Activated T-cell treated with anti-CD3 and anti-CD28 coated beads, Interleukin-2, amount 50 U/mL, for 1 hour (primary cell): ENCODE measurements around the gene LCLAT1.

ENCODE experiments used
- DNase-seq: peaks from one replicate; pipeline ENCODE4 v3.0.0-alpha.2; 2020

LCLAT1 gene

DNA sequence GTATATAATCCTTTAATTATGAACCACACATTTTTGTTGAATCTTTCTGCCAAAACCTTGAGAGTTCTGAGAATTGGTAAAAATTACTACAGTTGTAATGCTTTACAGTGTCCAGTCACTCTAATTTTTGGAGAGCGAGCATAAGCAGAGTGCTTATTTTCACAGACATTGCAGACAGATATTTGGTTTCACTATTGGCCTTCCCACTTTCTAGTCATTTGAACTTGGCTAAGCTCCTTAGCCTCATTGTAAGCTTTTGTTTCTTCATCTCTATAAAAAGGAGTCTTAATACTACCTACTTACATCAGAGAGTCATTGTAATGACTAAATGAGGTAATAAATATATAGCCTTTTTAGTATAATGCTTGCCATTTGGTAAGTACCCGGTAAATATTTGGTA, 80.4 kb downstream of the LCLAT1 start:
- DNase-seq = no peak

DNA sequence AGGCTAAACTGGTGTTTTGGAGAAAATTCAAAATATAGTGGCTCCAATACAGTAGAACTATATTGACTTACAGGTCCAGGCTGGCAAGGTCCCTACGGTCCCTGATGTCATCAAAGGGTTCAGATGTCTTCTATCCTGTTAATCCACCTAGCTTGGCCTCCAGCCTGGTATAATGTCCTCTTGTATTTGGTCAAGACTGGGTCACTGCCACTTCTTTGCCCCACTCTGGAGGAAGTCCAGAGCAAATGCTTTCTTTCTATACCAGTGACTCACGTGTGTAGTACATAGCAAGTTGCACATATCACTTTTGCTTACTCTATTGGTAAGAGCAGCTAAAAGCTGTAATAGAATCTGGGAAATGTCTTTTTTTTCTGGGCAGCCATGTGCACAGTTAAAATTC, 80.8 kb downstream of the LCLAT1 start:
- DNase-seq = no peak

- no peak for DNase-seq
These were observed 83.3 kb downstream of the LCLAT1 start for GRCh38 chr2:30530346-30530745.

DNA sequence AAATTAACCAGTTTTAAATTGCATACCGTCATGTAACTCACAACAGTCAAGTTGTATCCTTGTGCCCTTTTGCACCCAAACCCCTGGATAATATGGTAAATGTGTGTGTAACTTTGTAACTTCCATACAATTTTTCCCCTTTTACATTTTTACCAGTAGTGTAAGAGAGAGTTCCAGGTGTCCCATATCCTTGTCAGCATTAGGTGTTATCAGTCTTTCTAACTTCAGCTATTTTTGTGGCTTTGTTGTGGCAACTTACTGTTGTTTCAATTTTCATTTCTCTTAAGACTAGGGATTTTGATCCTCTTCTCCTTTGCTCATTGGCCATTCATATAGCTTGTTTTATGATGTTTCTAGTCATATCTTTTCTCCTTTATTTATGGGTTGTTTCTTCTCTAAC, 94.6 kb downstream of the LCLAT1 start:
- DNase-seq = no peak

DNA sequence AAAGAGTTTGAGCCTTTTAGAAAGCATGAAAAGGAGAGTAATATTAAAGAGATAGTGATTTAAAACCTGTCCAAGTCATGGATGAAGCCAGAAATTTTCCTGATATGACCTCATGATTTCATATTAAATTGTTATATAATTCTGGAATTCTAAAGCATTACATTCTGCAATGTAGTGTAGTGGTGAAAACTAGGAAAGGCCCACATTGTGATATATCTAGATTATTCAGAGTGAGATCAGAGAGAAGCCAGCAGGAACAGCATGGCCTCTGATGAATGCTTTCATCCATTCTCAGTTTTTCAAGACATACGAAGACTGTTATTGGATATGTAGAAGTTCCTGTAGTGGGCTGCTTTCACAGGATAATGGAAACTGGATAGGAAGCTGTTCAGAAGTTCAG, 98.8 kb downstream of the LCLAT1 start:
- DNase-seq = no peak

DNA sequence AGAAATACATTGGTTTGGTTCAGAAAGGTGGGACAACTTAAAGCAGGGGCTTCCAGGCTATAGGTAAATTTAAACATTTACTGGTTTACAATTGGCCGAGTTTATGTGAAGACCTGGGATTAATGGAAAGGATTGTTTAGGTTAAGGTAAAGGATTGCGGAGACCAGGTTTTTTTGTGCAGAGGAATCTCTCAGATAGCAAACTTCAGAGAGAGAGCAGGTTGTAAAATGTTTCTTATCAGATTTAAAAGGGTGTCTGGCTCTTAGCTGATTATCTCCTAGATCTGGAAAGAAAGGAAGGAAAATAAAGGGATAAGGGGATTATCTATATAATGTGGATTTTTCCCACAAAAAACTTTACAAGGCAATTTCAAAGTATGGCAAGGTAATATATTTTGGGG, 101.3 kb downstream of the LCLAT1 start:
- no peak for DNase-seq

GRCh38 chr2:30549096-30549495, 102.0 kb downstream of the LCLAT1 start:
- DNase-seq = no peak

- no peak for DNase-seq
These were observed 112.7 kb downstream of the LCLAT1 start for GRCh38 chr2:30559544-30560275.

DNA sequence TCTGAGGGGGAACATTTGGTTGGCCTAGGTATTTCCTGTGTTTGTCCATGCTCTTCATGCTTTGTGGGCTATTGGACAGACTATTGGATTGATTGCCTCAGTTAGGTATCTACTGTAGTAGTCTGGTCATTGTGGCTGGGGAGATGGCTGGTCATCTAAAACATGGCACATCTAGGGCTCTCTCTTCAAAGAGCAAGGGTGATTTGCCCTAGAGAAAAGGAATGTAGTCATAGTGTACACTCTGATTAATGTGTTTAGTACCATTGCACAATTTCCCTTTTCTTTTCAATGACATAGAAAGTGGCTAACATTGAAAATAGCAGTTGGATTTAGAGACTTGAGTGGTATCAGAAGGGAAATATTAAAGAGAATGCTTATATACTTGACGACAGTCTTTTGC, 114.3 kb downstream of the LCLAT1 start:
- DNase-seq = no peak

- no peak for DNase-seq
These were observed 118.9 kb downstream of the LCLAT1 start for GRCh38 chr2:30565851-30566358.

DNA sequence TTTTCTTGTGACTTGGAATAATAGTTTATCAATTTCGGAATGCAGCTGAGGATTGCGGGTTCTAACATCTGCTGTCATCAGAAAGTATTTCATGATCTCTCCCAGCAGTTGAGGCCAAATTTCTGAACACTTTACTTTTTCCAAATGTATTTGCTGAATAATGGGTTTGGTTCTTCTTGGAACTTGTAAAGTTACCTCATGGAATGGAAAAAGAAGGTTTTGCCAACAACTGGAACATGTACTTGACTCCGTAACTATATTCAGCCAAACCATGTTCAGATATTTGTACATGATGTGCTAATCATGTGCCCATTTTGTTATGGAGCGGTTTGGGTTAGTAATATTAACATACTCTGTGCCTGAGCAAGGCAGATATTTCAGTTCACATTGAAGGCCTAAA, 119.6 kb downstream of the LCLAT1 start:
- no peak for DNase-seq

- DNase-seq = no peak
These were observed 120.3 kb downstream of the LCLAT1 start for GRCh38 chr2:30567317-30567716.

GRCh38 chr2:30569946-30570345, 122.9 kb downstream of the LCLAT1 start:
- no peak for DNase-seq

- no peak for DNase-seq
These were observed 130.1 kb downstream of the LCLAT1 start for GRCh38 chr2:30577151-30577550.

DNA sequence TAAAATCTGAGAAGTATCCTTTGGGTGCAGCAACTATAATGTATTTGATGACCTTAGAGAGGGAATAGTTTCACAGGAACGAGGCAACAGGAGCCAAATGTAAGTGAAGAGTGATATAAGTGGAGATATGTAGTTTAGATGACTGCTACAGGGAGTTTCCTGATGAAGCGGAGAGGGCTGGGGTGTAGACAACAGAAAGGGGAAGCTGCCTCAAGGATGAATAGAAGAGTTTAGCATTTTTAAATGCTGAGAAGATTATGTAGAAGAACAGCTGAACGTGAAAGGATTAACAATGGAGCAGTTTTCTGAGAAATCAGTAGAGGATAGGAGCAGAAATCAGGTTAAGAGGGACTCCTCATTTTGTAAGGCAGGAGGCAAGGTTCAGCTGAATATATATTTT, 133.3 kb downstream of the LCLAT1 start:
- DNase-seq = no peak

GRCh38 chr2:30582521-30582920, 135.5 kb downstream of the LCLAT1 start:
- DNase-seq = no peak

DNA sequence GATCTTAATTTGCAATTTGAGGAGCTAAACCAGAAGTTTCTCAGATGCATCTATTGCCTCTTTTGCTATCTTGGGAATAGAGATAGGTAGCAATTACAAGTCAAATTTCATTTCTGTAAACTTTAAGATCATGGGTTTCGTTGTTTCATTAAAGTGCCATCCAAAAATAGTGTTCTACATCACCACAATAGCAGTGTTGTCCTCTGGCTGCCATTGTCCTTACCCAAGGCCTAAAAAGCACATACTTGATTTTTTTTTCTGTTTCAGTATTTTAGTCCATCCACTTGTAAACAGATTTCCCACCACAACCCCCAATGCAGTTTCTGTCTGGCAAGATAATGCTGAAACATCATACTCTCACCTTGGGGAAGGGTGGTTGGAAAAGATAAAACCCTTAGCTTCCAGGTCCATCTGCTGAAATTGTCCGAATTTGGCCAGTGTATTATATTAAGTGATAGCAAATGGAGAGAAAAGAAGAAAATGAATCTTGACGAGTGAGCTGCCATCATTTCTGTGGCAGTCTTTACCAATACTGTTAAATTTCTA, 136.2 kb downstream of the LCLAT1 start:
- DNase-seq = no peak

DNA sequence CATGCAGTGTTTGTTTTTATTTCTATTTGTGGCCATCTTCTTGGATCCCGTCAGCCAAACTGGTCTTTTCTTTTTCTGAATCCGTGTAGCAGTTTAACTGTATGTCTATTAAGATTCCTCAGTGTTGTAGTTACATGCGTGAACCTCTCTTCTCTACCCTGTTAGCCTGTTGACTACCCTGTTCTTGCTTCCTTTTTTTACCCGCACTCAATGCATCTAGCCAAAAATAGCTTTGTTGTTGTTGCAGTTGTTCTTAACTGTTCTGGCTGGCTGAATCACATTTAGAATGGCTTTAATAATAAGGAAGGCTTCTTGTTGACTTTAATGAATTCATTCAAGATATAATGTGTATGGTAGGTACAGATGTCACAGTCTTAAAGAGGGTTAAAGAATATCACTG, 137.1 kb downstream of the LCLAT1 start:
- no peak for DNase-seq

DNA sequence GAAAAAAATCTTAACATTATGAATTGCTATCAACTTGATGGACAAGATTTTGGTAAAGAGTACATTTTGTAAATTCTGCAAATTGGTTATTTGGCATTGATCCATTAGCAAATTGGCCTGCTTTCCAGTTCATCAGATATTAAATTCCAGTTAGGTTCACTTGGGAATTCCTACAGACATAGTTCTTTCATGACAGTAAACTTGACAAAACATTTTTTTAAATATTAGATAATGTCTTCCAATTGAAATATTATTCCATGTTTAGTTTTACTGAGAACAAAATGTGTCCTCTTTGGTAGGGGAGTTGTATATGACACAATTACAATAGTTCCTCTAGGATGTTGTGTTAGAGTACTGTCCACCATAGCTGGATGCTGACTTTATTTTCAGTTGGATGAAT, 141.9 kb downstream of the LCLAT1 start:
- no peak for DNase-seq

DNA sequence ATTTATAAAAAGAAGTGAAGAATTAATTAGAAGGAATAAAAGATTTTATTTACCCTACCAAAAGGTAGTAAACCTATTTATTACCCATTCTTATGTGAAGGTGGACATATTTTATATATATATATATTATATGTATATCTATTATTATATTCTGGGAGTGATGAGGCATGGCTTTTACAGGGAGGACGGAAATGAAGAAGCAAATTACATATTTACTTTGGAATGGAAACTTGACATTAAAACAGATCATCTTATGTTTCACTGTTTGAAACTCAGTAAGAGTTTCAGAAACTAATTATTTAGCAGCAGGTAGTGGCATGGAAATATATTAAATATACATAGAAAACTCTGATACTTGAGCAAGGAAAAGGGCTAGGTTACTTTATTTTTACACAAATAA, 143.4 kb downstream of the LCLAT1 start:
- no peak for DNase-seq

GRCh38 chr2:30591186-30591585, 144.1 kb downstream of the LCLAT1 start:
- no peak for DNase-seq

GRCh38 chr2:30601375-30601774, 154.3 kb downstream of the LCLAT1 start:
- DNase-seq = no peak

DNA sequence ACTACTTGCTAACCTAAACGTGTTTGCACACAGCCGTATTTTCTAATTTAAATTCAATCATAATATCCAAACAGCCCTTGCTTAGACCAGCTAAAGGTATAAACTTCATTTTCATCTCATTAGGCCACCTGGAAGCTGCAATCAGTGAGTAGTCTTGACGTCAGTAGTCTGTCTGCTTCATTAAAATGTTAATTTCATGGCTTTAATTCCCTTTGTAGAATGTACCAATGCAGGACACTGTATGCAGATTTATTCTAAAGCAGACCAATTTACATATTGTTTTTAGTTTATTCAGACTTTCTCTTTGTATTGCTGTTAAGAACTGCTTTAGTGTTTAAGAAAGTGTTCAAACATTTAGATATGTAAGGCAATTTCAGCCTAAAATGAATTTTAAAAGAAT, 158.2 kb downstream of the LCLAT1 start:
- no peak for DNase-seq

- no peak for DNase-seq
These were observed 161.6 kb downstream of the LCLAT1 start for GRCh38 chr2:30608643-30609042.

DNA sequence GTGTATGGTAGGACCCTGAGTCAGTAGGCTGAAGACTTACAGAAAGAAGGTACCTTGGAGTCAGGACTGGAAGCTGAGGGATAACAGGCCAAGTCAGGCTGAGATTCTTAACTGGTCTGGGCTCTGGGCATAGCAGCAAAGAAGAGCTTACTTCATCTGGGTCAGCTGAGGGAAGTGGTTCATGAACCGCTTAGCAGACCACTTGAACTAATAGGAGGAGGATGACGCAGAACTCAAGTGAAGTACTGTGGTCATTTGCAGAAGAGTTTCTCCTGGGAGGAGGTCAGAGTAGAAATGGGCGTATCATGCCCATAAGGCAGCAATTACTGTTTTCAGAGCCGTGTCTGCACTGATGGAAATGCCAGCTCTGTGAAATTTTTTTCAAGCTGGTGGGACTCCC, 164.5 kb downstream of the LCLAT1 start:
- DNase-seq = no peak
